ENCODE results near the gene MPRIP.

Gene MPRIP

DNA sequence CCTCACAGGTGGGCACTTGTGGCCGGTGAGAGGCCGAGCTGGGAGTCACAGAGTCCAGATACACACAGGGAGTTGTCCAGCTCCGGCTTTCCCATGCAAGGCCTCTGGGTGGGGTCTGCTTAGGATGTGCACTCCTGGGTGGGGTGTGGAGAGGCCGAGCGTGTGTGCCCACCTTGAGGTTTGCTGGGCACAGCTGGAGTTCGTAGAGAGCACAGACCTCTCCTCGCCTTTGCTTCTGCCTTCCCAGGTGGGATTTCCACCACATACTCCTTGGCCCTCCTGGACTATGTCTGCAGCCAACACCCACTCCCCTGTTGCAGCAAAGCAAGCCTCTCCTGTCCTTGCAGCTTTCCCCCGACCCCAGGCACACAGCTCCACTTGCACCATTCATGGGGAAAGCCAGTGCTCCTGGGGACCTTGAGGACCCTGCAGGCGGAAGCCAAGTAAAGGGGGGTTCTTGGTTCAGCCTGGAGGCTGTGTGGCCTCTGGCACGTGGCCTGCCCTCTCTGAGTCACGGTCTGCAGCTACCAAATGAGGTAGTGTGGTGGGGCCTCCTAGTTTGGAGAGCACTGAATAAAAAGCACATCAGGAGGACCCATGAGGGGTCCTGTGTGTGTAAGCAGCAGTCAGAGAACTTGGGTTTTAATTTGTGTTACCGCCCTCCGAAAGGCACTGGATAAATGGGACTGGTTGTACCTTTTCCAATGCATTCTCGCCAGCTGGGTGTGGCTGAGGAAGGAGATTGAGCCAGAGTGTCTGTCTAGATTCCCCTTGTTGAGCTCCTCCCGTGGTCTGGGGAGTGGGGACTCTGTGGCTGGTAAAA lies 31.5 kb downstream of the MPRIP start:
- H2BK12ac ChIP-seq (ENCODE audit: low read length), result no peak overlapping the region
- no peak overlapping the region for H4K91ac ChIP-seq (ENCODE audit: low read depth, low read length)
- H3K27ac ChIP-seq (ENCODE audit: low read depth, low read length), result no peak overlapping the region
- H4K8ac ChIP-seq (ENCODE audit: low read depth, low read length), result no peak overlapping the region
- H2AFZ ChIP-seq (ENCODE audit: insufficient read depth, low read length, poor library complexity), result no peak overlapping the region
- peak overlapping the region; percentile 15 for H3K18ac ChIP-seq (ENCODE audit: low read length)
- peak overlapping the region; percentile 75 for H3K4ac ChIP-seq (ENCODE audit: low read depth, low read length)
- no peak overlapping the region for H2BK5ac ChIP-seq (ENCODE audit: low read depth, low read length, poor library complexity)
- no peak overlapping the region for H4K12ac ChIP-seq (ENCODE audit: low read depth, low read length)
- no peaks in the 10 kb centered on the region for H3K27me3 ChIP-seq (ENCODE audit: insufficient read depth, low read length)
- no peak overlapping the region for H2BK120ac ChIP-seq (ENCODE audit: insufficient read depth, low read length, poor library complexity)
- H3K79me2 ChIP-seq (ENCODE audit: control insufficient read depth, insufficient read depth, low read length, poor library complexity), result peaks cover 15% of the 10 kb centered on the region
- no peak overlapping the region for H3K23ac ChIP-seq (ENCODE audit: low read length)
- peaks cover 3% of the 10 kb centered on the region for H3K79me1 ChIP-seq (ENCODE audit: low read length)
- no peak for DNase-seq
- no CpG with 5 or more reads among the region's 15 CpGs for WGBS (ENCODE audit: extremely low coverage, insufficient coverage, insufficient read length)
- H3K36me3 ChIP-seq (ENCODE audit: control insufficient read depth in 1 of 2, insufficient read depth in 2 of 2, low read length in 2 of 2), result peaks cover 28 to 34% of the 10 kb centered on the region in 2 experiments
- H3K4me2 ChIP-seq (ENCODE audit: low read length), result no peak overlapping the region
- no peak overlapping the region for H3K9ac ChIP-seq (ENCODE audit: low read length)
- no peak overlapping the region for H2AK5ac ChIP-seq (ENCODE audit: low read length)
- H3K4me3 ChIP-seq (ENCODE audit: low read depth, low read length), result no peak overlapping the region
- no peak overlapping the region for H3K14ac ChIP-seq (ENCODE audit: low read length)
- H3K4me1 ChIP-seq (ENCODE audit: control insufficient read depth in 1 of 2, insufficient read depth in 2 of 2, low read length in 2 of 2), result peaks cover 29 to 48% of the 10 kb centered on the region in 2 experiments
- H3K9me3 ChIP-seq (ENCODE audit: insufficient read depth, low read depth, low read length), result no peaks in the 10 kb centered on the region

DNA sequence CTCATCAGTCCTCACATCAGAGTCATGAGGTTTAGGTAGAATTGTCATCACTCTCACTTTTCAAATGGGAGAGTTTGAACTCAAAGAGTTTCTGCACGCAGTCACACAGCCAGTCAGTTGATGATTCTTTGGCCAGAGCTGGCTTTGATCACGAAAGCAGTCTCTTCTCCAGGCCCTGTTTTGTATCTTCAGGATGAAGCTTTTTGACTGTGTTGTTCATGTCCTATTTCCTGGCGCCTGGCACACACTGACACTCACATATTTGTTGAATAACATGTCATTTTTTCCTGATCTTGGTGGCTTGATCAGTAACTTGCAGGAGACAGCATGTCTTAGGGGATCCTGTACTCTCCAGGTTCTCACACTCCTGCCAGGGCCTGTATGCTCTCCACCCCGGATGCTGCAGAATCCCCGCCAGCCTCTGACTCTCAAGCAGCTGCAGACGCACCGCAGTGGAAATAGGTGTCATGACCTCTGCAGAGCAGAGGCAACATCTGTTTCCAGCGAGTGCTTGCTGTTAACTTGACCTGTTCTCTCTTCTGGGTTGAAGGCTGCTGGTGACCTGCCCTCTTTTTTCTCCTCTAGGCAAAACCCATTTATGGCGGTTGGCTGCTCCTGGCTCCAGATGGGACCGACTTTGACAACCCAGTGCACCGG lies 33.0 kb downstream of the MPRIP start:
- H4K91ac ChIP-seq (ENCODE audit: low read depth, low read length), result no peak overlapping the region
- H3K23ac ChIP-seq (ENCODE audit: low read length), result no peak overlapping the region
- H3K18ac ChIP-seq (ENCODE audit: low read length), result no peak overlapping the region
- DNase-seq, result no peak
- no peaks in the 10 kb centered on the region for H3K27me3 ChIP-seq (ENCODE audit: insufficient read depth, low read length)
- no peak overlapping the region for H4K8ac ChIP-seq (ENCODE audit: low read depth, low read length)
- no peak overlapping the region for H3K27ac ChIP-seq (ENCODE audit: low read depth, low read length)
- H2AFZ ChIP-seq (ENCODE audit: insufficient read depth, low read length, poor library complexity), result no peak overlapping the region
- peaks cover 41 to 62% of the 10 kb centered on the region in 2 experiments for H3K4me1 ChIP-seq (ENCODE audit: control insufficient read depth in 1 of 2, insufficient read depth in 2 of 2, low read length in 2 of 2)
- H2AK5ac ChIP-seq (ENCODE audit: low read length), result no peak overlapping the region
- H3K4ac ChIP-seq (ENCODE audit: low read depth, low read length), result no peak overlapping the region
- H2BK12ac ChIP-seq (ENCODE audit: low read length), result no peak overlapping the region
- H4K12ac ChIP-seq (ENCODE audit: low read depth, low read length), result no peak overlapping the region
- peaks cover 5% of the 10 kb centered on the region for H3K79me1 ChIP-seq (ENCODE audit: low read length)
- no peak overlapping the region for H2BK5ac ChIP-seq (ENCODE audit: low read depth, low read length, poor library complexity)
- H3K4me2 ChIP-seq (ENCODE audit: low read length), result no peak overlapping the region
- no peak overlapping the region for H3K14ac ChIP-seq (ENCODE audit: low read length)
- H3K36me3 ChIP-seq (ENCODE audit: control insufficient read depth in 1 of 2, insufficient read depth in 2 of 2, low read length in 2 of 2), result peaks cover 28 to 38% of the 10 kb centered on the region in 2 experiments
- no peak overlapping the region for H3K9ac ChIP-seq (ENCODE audit: low read length)
- H3K79me2 ChIP-seq (ENCODE audit: control insufficient read depth, insufficient read depth, low read length, poor library complexity), result peaks cover 15% of the 10 kb centered on the region
- no CpG with 5 or more reads among the region's 11 CpGs for WGBS (ENCODE audit: extremely low coverage, insufficient coverage, insufficient read length)
- no peaks in the 10 kb centered on the region for H3K9me3 ChIP-seq (ENCODE audit: insufficient read depth, low read depth, low read length)
- H2BK120ac ChIP-seq (ENCODE audit: insufficient read depth, low read length, poor library complexity), result no peak overlapping the region
- no peak overlapping the region for H3K4me3 ChIP-seq (ENCODE audit: low read depth, low read length)

DNA sequence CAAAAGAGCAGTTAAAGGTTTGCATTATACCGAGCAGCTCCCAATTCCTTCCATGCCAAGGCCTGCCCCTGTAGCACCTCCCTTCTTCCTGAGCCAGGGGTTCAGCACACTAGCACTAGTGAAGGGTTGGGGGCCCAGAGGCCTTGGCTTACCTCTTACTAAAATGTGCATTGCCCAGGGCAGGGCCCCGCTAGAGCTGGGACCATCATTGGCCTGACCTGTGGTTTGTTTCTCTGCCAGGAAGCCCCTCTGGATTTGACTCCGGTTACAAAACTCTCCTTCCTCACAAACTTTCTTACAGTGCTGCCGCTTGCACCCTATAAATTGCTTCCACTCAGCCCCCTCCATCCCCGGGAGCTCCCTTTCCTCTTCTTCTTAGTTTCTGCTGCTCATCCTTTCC lies 33.8 kb downstream of the MPRIP start:
- H3K79me1 ChIP-seq (ENCODE audit: low read length), result peaks cover 5% of the 10 kb centered on the region
- no peak overlapping the region for H3K27ac ChIP-seq (ENCODE audit: low read depth, low read length)
- H3K4ac ChIP-seq (ENCODE audit: low read depth, low read length), result peak overlapping the region; percentile 13
- peaks cover 27 to 39% of the 10 kb centered on the region in 2 experiments for H3K36me3 ChIP-seq (ENCODE audit: control insufficient read depth in 1 of 2, insufficient read depth in 2 of 2, low read length in 2 of 2)
- H2BK12ac ChIP-seq (ENCODE audit: low read length), result no peak overlapping the region
- H4K12ac ChIP-seq (ENCODE audit: low read depth, low read length), result no peak overlapping the region
- H3K4me2 ChIP-seq (ENCODE audit: low read length), result no peak overlapping the region
- H3K27me3 ChIP-seq (ENCODE audit: insufficient read depth, low read length), result no peaks in the 10 kb centered on the region
- no peak overlapping the region for H4K91ac ChIP-seq (ENCODE audit: low read depth, low read length)
- H3K14ac ChIP-seq (ENCODE audit: low read length), result no peak overlapping the region
- H3K23ac ChIP-seq (ENCODE audit: low read length), result no peak overlapping the region
- no peak overlapping the region for H4K8ac ChIP-seq (ENCODE audit: low read depth, low read length)
- no CpG with 5 or more reads among the region's 5 CpGs for whole genome bisulfite sequencing (ENCODE audit: extremely low coverage, insufficient coverage, insufficient read length)
- no peak overlapping the region for H2AFZ ChIP-seq (ENCODE audit: insufficient read depth, low read length, poor library complexity)
- H3K4me3 ChIP-seq (ENCODE audit: low read depth, low read length), result no peak overlapping the region
- no peak overlapping the region for H2AK5ac ChIP-seq (ENCODE audit: low read length)
- H2BK120ac ChIP-seq (ENCODE audit: insufficient read depth, low read length, poor library complexity), result no peak overlapping the region
- H3K9ac ChIP-seq (ENCODE audit: low read length), result no peak overlapping the region
- no peaks in the 10 kb centered on the region for H3K9me3 ChIP-seq (ENCODE audit: insufficient read depth, low read depth, low read length)
- no peak for DNase-seq
- H3K18ac ChIP-seq (ENCODE audit: low read length), result peak overlapping the region; percentile 19
- no peak overlapping the region for H2BK5ac ChIP-seq (ENCODE audit: low read depth, low read length, poor library complexity)
- H3K4me1 ChIP-seq (ENCODE audit: control insufficient read depth in 1 of 2, insufficient read depth in 2 of 2, low read length in 2 of 2), result peaks cover 43 to 59% of the 10 kb centered on the region in 2 experiments
- H3K79me2 ChIP-seq (ENCODE audit: control insufficient read depth, insufficient read depth, low read length, poor library complexity), result peaks cover 18% of the 10 kb centered on the region

DNA sequence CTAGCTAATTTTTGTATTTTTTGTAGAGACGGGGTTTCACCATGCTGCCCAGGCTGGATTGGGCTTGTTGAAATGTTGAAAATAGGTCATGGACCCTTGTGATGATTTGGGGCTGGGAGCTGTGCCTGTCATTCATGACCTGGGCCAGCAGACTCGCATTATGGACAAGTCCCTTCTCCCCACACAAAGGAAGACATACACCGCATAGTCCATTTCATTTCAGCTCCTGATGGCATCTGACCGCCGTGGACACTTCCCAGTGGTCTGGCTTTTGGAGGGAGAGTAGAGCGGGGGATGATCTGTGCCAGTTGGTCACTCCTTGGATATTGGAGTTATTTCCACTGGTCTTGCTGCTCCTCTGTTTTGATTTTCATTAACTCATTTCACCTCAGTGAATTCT lies 34.8 kb downstream of the MPRIP start:
- Histone ChIP-seq H3K9ac (ENCODE audit: low read length) (no peak overlapping the region), H2AK5ac (ENCODE audit: low read length) (no peak overlapping the region), H3K4me2 (ENCODE audit: low read length) (no peak overlapping the region), H3K18ac (ENCODE audit: low read length) (no peak overlapping the region), H4K12ac (ENCODE audit: low read depth, low read length) (no peak overlapping the region), H3K27ac (ENCODE audit: low read depth, low read length) (no peak overlapping the region), H3K27me3 (ENCODE audit: insufficient read depth, low read length) (no peaks in the 10 kb centered on the region), H3K4me3 (ENCODE audit: low read depth, low read length) (no peak overlapping the region), H3K14ac (ENCODE audit: low read length) (no peak overlapping the region), H3K4ac (ENCODE audit: low read depth, low read length) (no peak overlapping the region), H3K9me3 (ENCODE audit: insufficient read depth, low read depth, low read length) (no peaks in the 10 kb centered on the region), H4K8ac (ENCODE audit: low read depth, low read length) (no peak overlapping the region), H3K79me2 (ENCODE audit: control insufficient read depth, insufficient read depth, low read length, poor library complexity) (peaks cover 18% of the 10 kb centered on the region), H2BK12ac (ENCODE audit: low read length) (no peak overlapping the region), H3K4me1 (ENCODE audit: control insufficient read depth in 1 of 2, insufficient read depth in 2 of 2, low read length in 2 of 2) (peaks cover 41 to 55% of the 10 kb centered on the region in 2 experiments), H2BK5ac (ENCODE audit: low read depth, low read length, poor library complexity) (no peak overlapping the region), H2BK120ac (ENCODE audit: insufficient read depth, low read length, poor library complexity) (no peak overlapping the region), H4K91ac (ENCODE audit: low read depth, low read length) (no peak overlapping the region), H3K79me1 (ENCODE audit: low read length) (peaks cover 5% of the 10 kb centered on the region), H3K36me3 (ENCODE audit: control insufficient read depth in 1 of 2, insufficient read depth in 2 of 2, low read length in 2 of 2) (peaks cover 27 to 35% of the 10 kb centered on the region in 2 experiments), H2AFZ (ENCODE audit: insufficient read depth, low read length, poor library complexity) (no peak overlapping the region), H3K23ac (ENCODE audit: low read length) (no peak overlapping the region)
- WGBS (ENCODE audit: extremely low coverage, insufficient coverage, insufficient read length), result no CpG with 5 or more reads among the region's 6 CpGs
- DNase-seq, result no peak

Data from trophoblast cell (in vitro differentiated cells and primary cell).